ENCODE data around the gene TACR2.

Gene TACR2

DNA sequence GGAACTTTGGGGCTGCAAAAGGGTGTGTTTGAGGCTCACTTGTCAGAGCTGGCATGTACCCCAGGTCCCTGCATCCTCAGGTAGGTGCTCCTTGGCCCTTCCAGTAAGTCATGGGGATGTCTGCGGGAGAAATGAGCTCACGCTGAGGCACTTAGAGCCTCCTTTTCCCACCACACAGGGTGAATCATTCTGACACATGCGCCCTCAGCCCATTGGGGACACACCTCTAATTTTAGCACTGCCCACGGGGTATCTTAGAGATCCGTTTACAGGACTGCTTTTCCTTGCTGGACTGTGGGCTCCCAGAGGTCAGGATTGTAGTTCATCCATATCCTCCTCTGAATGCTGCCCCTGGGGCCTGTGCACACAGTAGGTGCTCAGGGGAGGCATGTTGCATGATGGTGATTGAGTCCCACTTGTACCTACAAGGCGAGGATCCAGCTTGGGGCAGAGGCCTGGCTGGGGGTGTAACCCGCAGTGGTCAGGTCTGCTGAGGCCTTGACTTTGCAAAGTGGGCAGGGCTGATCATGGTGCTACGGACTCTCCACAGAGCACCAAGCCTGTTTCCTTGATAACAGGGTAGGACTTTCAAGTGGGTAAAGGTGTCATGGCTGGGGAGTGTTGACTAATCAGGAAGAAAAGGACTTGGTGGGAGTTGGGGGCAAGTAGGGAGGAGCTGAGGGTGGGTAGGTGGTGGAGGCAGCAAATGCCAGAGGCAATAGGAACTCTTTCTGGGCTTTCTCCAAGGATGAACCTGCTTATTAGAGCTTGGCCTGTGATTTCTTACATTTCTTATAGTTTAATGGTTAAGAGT lies 40.4 kb upstream of the TACR2 start:
- Histone ChIP-seq H3K27ac (no peak overlapping the region), H3K36me3 (ENCODE audit: insufficient read depth) (no peaks in the 10 kb centered on the region), H3K27me3 (ENCODE audit: insufficient read depth, low read depth) (no peaks in the 10 kb centered on the region), H3K4me2 (no peak overlapping the region), H4K20me1 (ENCODE audit: insufficient read depth) (no peaks in the 10 kb centered on the region), H2AFZ (ENCODE audit: low read depth) (no peak overlapping the region), H3K9ac (no peak overlapping the region), H3K4me3 (IDR thresholded peaks at IDR 0.05; ENCODE audit: insufficient read depth, low read depth, low read length) (no peak overlapping the region), H3K79me2 (ENCODE audit: insufficient read depth, low read depth) (no peaks in the 10 kb centered on the region), H3K4me1 (ENCODE audit: low read depth, poor library complexity, severe bottlenecking) (peaks cover 2% of the 10 kb centered on the region)
- TF ChIP-seq, protein P1, sequence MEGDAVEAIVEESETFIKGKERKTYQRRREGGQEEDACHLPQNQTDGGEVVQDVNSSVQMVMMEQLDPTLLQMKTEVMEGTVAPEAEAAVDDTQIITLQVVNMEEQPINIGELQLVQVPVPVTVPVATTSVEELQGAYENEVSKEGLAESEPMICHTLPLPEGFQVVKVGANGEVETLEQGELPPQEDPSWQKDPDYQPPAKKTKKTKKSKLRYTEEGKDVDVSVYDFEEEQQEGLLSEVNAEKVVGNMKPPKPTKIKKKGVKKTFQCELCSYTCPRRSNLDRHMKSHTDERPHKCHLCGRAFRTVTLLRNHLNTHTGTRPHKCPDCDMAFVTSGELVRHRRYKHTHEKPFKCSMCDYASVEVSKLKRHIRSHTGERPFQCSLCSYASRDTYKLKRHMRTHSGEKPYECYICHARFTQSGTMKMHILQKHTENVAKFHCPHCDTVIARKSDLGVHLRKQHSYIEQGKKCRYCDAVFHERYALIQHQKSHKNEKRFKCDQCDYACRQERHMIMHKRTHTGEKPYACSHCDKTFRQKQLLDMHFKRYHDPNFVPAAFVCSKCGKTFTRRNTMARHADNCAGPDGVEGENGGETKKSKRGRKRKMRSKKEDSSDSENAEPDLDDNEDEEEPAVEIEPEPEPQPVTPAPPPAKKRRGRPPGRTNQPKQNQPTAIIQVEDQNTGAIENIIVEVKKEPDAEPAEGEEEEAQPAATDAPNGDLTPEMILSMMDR (conservative IDR thresholded peaks at IDR 0.05; ENCODE audit: low read depth, low read length) = no peak

DNA sequence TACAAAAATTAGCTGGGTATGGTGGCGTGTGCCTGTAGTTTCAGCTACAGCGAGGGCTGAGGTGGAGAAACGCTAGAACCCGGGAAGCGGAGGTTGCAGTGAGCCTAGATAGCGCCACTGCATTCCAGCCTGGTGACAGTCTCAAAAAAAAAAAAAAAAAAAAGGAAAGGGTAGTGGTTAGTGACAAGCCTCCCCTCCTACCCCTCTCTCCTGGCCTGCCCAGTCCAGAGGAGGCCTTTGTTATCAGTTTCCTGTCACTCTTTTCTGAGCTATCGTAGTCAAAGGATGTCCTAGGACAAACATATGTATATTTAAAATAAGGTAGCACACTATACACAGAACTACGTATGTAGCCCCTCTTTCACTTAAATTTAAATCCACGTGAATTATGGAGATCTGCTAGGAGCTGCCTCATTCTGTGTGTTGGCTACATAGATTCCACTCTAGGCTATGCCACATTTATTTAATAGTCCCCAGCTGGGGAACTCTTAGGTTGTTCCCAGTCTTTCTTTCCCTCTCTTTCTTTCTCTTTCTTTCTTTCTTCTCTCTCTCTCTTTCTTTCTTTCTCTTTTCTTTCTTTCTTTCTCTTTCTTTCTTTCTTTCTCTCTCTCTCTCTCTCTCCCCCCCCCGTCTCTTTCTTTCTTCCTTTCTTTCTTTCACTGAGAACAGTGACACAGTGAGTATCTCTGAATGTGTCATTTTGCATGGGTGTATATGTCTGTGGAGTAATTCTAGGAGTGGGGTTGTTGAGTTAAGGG lies 38.5 kb upstream of the TACR2 start:
- TF ChIP-seq, protein P1 (conservative IDR thresholded peaks at IDR 0.05; ENCODE audit: low read depth, low read length) = no peak
- H3K4me3 ChIP-seq (IDR thresholded peaks at IDR 0.05; ENCODE audit: insufficient read depth, low read depth, low read length) = no peak overlapping the region
- H3K27ac ChIP-seq = no peak overlapping the region
- H3K4me1 ChIP-seq (ENCODE audit: low read depth, poor library complexity, severe bottlenecking) = peaks cover 6% of the 10 kb centered on the region
- no peaks in the 10 kb centered on the region for H3K36me3 ChIP-seq (ENCODE audit: insufficient read depth)
- H3K79me2 ChIP-seq (ENCODE audit: insufficient read depth, low read depth) = no peaks in the 10 kb centered on the region
- no peak overlapping the region for H2AFZ ChIP-seq (ENCODE audit: low read depth)
- H3K9ac ChIP-seq = no peak overlapping the region
- no peak overlapping the region for H3K4me2 ChIP-seq
- H4K20me1 ChIP-seq (ENCODE audit: insufficient read depth) = no peaks in the 10 kb centered on the region
- no peaks in the 10 kb centered on the region for H3K27me3 ChIP-seq (ENCODE audit: insufficient read depth, low read depth)

GRCh38 chr10:69453795-69454194 lies 37.1 kb upstream of the TACR2 start:
- no peaks in the 10 kb centered on the region for H3K27me3 ChIP-seq (ENCODE audit: insufficient read depth, low read depth)
- no peak overlapping the region for H3K9ac ChIP-seq
- peaks cover 6% of the 10 kb centered on the region for H3K4me1 ChIP-seq (ENCODE audit: low read depth, poor library complexity, severe bottlenecking)
- H3K36me3 ChIP-seq (ENCODE audit: insufficient read depth) = no peaks in the 10 kb centered on the region
- no peaks in the 10 kb centered on the region for H4K20me1 ChIP-seq (ENCODE audit: insufficient read depth)
- H3K4me2 ChIP-seq = no peak overlapping the region
- H3K79me2 ChIP-seq (ENCODE audit: insufficient read depth, low read depth) = no peaks in the 10 kb centered on the region
- H2AFZ ChIP-seq (ENCODE audit: low read depth) = no peak overlapping the region
- no peak overlapping the region for H3K27ac ChIP-seq
- H3K4me3 ChIP-seq (IDR thresholded peaks at IDR 0.05; ENCODE audit: insufficient read depth, low read depth, low read length) = no peak overlapping the region
- TF ChIP-seq, protein P1 (conservative IDR thresholded peaks at IDR 0.05; ENCODE audit: low read depth, low read length) = no peak

DNA sequence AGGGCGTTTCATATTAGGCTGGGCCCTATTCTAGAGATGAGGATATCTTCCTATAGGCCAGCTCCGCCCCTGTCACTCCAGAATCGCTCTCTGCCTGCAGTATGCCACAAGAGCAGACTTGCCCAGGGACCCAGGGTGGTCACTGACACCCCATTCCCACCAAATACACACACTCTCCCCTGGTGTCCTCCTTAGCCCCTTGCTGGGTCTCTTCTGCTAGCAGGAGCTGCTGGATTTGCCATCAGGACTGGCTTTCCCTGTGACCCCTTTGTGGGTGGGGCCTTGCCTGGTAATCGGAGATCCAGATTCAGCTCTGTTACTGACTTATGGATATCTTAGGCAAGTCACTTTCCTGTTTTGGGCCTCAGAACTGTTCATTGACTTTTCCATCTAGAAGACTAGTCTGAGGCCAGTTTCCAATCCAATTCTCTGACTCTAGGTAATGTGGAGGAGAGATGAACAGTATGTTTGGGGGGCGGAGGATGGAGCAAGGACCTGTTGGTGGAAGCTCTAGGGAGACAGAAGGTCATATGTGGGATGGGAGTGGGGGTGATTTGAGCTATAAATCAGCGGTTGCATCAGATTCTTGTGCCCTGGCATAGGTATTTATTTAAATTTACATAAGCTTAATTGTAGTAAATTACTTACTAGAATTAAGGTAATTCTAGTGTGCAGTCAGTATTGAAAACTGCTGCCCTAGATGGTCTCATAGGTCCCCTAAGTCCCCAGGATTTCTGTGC lies 36.1 kb upstream of the TACR2 start:
- TF ChIP-seq, protein P1 (conservative IDR thresholded peaks at IDR 0.05; ENCODE audit: low read depth, low read length) = no peak
- Histone ChIP-seq H3K36me3 (ENCODE audit: insufficient read depth) (no peaks in the 10 kb centered on the region), H4K20me1 (ENCODE audit: insufficient read depth) (no peaks in the 10 kb centered on the region), H2AFZ (ENCODE audit: low read depth) (no peak overlapping the region), H3K27me3 (ENCODE audit: insufficient read depth, low read depth) (no peaks in the 10 kb centered on the region), H3K9ac (no peak overlapping the region), H3K27ac (no peak overlapping the region), H3K4me2 (no peak overlapping the region), H3K4me3 (IDR thresholded peaks at IDR 0.05; ENCODE audit: insufficient read depth, low read depth, low read length) (no peak overlapping the region), H3K4me1 (ENCODE audit: low read depth, poor library complexity, severe bottlenecking) (peaks cover 6% of the 10 kb centered on the region), H3K79me2 (ENCODE audit: insufficient read depth, low read depth) (no peaks in the 10 kb centered on the region)

Data from KMS-11 (cell line).